ENCODE results near the gene TAF15. TPM values are rescaled to one million over a fixed set of nuclear protein-coding genes. Genes with fewer than 3 reads are reported as not detected.
A peak's percentile ranks its signal among the peaks of the same experiment; 100 is the strongest.

The TAF15 gene
- 51.6 and 66.1 TPM in 2 replicates for polyA plus RNA-seq (2011; rRNA removed)
- 45.4 and 74.0 TPM in 2 replicates for polyA minus RNA-seq (2011; rRNA and poly(A)+ RNA removed)

GRCh38 chr17:35808962-35809854, at the start of gene TAF15:
Gene TAF15 (plus strand): TSS chr17:35809484. CDS start chr17:35809570, 86 bp downstream.
- TF ChIP-seq CTCF (IDR thresholded peaks at IDR 0.05; ENCODE audit: low read depth, low read length), result peak; percentile 78
- DNase-seq (ENCODE audit: low read depth, low spot score), result peak; percentile 96
- Histone ChIP-seq H3K27ac (ENCODE audit: low read depth, low read length) (peak within 1 kb of the TSS; percentile 91), H3K4me3 (ENCODE audit: low read depth, low read length) (peak within 1 kb of the TSS; percentile 99), H3K27me3 (ENCODE audit: control insufficient read depth, insufficient read depth, low read length) (no peaks in the 10 kb centered on the region), H3K9me3 (ENCODE audit: control insufficient read depth, insufficient read depth, low read length) (no peaks in the 10 kb centered on the region; the same call in 1 of the 2 replicates)
- CTCF ChIA-PET, result interaction anchor here (0.6 to 9.6 kb wide), 28 partner anchors 8 to 768 kb away, joined by 3 to 478 read pairs (median 5); partner anchors contain the start of gene C17orf50
- POLR2A ChIA-PET, result interaction anchor here (0.5 to 1.8 kb wide), 25 partner anchors 8 to 1082 kb away, joined by 3 to 24 read pairs (median 4); partner anchors contain the start of genes AP2B1, MRM1, PEX12 and RASL10B

GRCh38 chr17:35760587-35760986, 48.7 kb upstream of the TAF15 start, which contains the start of gene C17orf50:
Gene C17orf50 (plus strand): TSS chr17:35760887. CDS start chr17:35760942, 55 bp downstream.
- H3K27me3 ChIP-seq (ENCODE audit: control insufficient read depth, insufficient read depth, low read length), result peaks cover 33% of the 10 kb centered on the region
- no peak for TF ChIP-seq CTCF (IDR thresholded peaks at IDR 0.05; ENCODE audit: low read depth, low read length)
- DNase-seq (ENCODE audit: low read depth, low spot score), result no peak
- ChIA-PET CTCF (interaction anchor here (0.9 to 13.6 kb wide), 4 partner anchors 10 to 209 kb away, joined by 3 to 478 read pairs (median 6); partner anchors contain the start of gene TAF15), POLR2A (no interaction called here)
- no peak within 1 kb of the TSS for H3K27ac ChIP-seq (ENCODE audit: low read depth, low read length)
- H3K9me3 ChIP-seq (ENCODE audit: control insufficient read depth, insufficient read depth, low read length), result no peaks in the 10 kb centered on the region
- H3K4me3 ChIP-seq (ENCODE audit: low read depth, low read length), result no peak within 1 kb of the TSS

GRCh38 chr17:35761601-35762000, 47.7 kb upstream of the TAF15 start:
- Histone ChIP-seq H3K27ac (ENCODE audit: low read depth, low read length) (no peak overlapping the region), H3K27me3 (ENCODE audit: control insufficient read depth, insufficient read depth, low read length) (peaks cover 26% of the 10 kb centered on the region), H3K9me3 (ENCODE audit: control insufficient read depth, insufficient read depth, low read length) (no peaks in the 10 kb centered on the region), H3K4me3 (ENCODE audit: low read depth, low read length) (no peak overlapping the region)
- POLR2A ChIA-PET, result no interaction called here
- CTCF ChIA-PET, result interaction anchor here (0.7 to 13.6 kb wide), 5 partner anchors 14 to 773 kb away, joined by 3 to 478 read pairs (median 3); partner anchors contain the start of gene TAF15
- DNase-seq (ENCODE audit: low read depth, low spot score), result no peak
- TF ChIP-seq CTCF (IDR thresholded peaks at IDR 0.05; ENCODE audit: low read depth, low read length), result no peak

- no peaks in the 10 kb centered on the region for H3K9me3 ChIP-seq (ENCODE audit: control insufficient read depth, insufficient read depth, low read length)
- CTCF ChIA-PET, result interaction anchor here (0.6 to 13.6 kb wide), 47 partner anchors 8 to 805 kb away, joined by 3 to 478 read pairs (median 5); partner anchors contain the start of genes GAS2L2 and TAF15
- H3K27me3 ChIP-seq (ENCODE audit: control insufficient read depth, insufficient read depth, low read length), result peaks cover 34% of the 10 kb centered on the region
- no peak overlapping the region for H3K27ac ChIP-seq (ENCODE audit: low read depth, low read length)
- no peak for TF ChIP-seq CTCF (IDR thresholded peaks at IDR 0.05; ENCODE audit: low read depth, low read length)
- POLR2A ChIA-PET, result interaction anchor here (1.0 to 2.5 kb wide), 3 partner anchors 42 to 185 kb away, joined by 3 to 24 read pairs (median 5); partner anchors contain the start of genes PEX12 and TAF15
- peak overlapping the region; percentile 22; the same call in 1 of the 2 replicates for H3K4me3 ChIP-seq (ENCODE audit: low read depth, low read length)
- no peak for DNase-seq (ENCODE audit: low read depth, low spot score)
Measured at GRCh38 chr17:35763767-35764122, 45.5 kb upstream of the TAF15 start.

Data from AG04450 (cell line).